K562 (cell line): ENCODE data around the gene MACROD2. TPM values are rescaled to one million over a fixed set of nuclear protein-coding genes. Genes with fewer than 3 reads are reported as not detected.

Experiments used
- ATAC-seq: fragments of 200-7000 bp; cut with Tn5 transposase; 3 replicates; pipeline ENCODE4 v1.9.1; 2020; ENCODE audit warnings: moderate library complexity
- BruUV-seq: library from RNA; stranded (reverse); fragments of 400-500 nt; replicated peaks from 2 replicates; lab custom pipeline; 2021; lab: Mats Ljungman, UMichigan
- CTCF ChIA-PET: fragments of 300-600 bp; formaldehyde crosslinking; extraction: SDS; loops from one replicate; lab custom pipeline; 2021; ENCODE audit warnings: low intra/inter-chr PET ratio; lab: Yijun Ruan, JAX
- POLR2A ChIA-PET: fragments of 300-600, 350-650 bp; sonication (Branson Sonifier 250); formaldehyde crosslinking; extraction: SDS; loops from one replicate; lab custom pipeline; 2021; ENCODE audit warnings: antibody characterized with exemption, inconsistent platforms; lab: Yijun Ruan, JAX
- DNase-seq, 4 experiments: peaks; one replicate each; pipeline versions ENCODE4 v3.0.0 to v3.0.0-alpha.2; 2011 to 2018; ENCODE audit warnings: low spot score in 3 of 4, mixed read lengths in 3 of 4; ENCODE audit errors: extremely low read depth in 1 of 4
- FAIRE-seq: peaks from 2 replicates; lab custom pipeline; 2011; peaks lifted over from hg19 to GRCh38; lab: Jason Lieb, UNC
- H2AFZ ChIP-seq: 2 replicates; pipeline ENCODE4 v1.6.0; 2011; ENCODE audit warnings: low read depth, low read length, control low read depth, inconsistent platforms
- H3K27ac ChIP-seq: fragments of 200-600 bp; 3 replicates; pipeline ENCODE4 v1.8.0; 2011; ENCODE audit warnings: low read depth, mild to moderate bottlenecking, control low read depth, inconsistent platforms, low read length, moderate library complexity, mixed read lengths; ENCODE audit errors: extremely low read depth
- H3K27me3 ChIP-seq, 2 experiments: fragments of 300-600 bp in 1 of 2; 2 replicates in 1 of 2; 3 replicates in 1 of 2; pipeline versions ENCODE4 v1.6.0 to v1.8.0; 2011; ENCODE audit warnings: inconsistent platforms in 2 of 2, low read length in 2 of 2, mild to moderate bottlenecking in 1 of 2, mixed read lengths in 1 of 2, moderate library complexity in 1 of 2; ENCODE audit not compliant: control insufficient read depth in 2 of 2, insufficient read depth in 2 of 2
- H3K36me3 ChIP-seq: fragments of 300-600 bp; 3 replicates; pipeline ENCODE4 v1.8.0; 2011; ENCODE audit warnings: mild to moderate bottlenecking, low read length, inconsistent platforms; ENCODE audit not compliant: control insufficient read depth, insufficient read depth
- H3K4me1 ChIP-seq, 2 experiments: fragments of 200-600 bp in 1 of 2; replicated peaks in 1 of 2; 2 replicates in 1 of 2; 3 replicates in 1 of 2; pipeline versions ENCODE4 v1.5.1 to v1.8.0; 2011; ENCODE audit warnings: inconsistent platforms in 2 of 2, low read length in 2 of 2, mild to moderate bottlenecking in 1 of 2, mixed read lengths in 1 of 2, moderate library complexity in 1 of 2; ENCODE audit not compliant: control insufficient read depth in 2 of 2, insufficient read depth in 2 of 2
- H3K4me2 ChIP-seq: 2 replicates; pipeline ENCODE4 v1.6.1; 2011; ENCODE audit warnings: low read length, control low read depth, inconsistent platforms, mixed read lengths; ENCODE audit not compliant: insufficient read depth
- H3K4me3 ChIP-seq: fragments of 200-600 bp; sonication (generic), shearing (Covaris generic); 2 replicates; pipeline ENCODE4 v1.5.1; 2016; ENCODE audit warnings: control low read depth, inconsistent platforms
- H3K79me2 ChIP-seq: fragments of 200-600 bp; 3 replicates; pipeline ENCODE4 v1.8.0; 2011; ENCODE audit warnings: low read length, inconsistent platforms; ENCODE audit not compliant: control insufficient read depth, insufficient read depth
- H3K9ac ChIP-seq, 2 experiments: 2 replicates each; pipeline versions ENCODE4 v1.6.0 to v1.6.1; 2011; ENCODE audit warnings: low read depth in 2 of 2, low read length in 2 of 2, control low read depth in 1 of 2, inconsistent platforms in 1 of 2, mild to moderate bottlenecking in 1 of 2, mixed read lengths in 1 of 2; ENCODE audit not compliant: insufficient read depth in 1 of 2
- H3K9me1 ChIP-seq: one replicate; pipeline ENCODE4 v1.6.0; 2011; ENCODE audit warnings: inconsistent platforms, mild to moderate bottlenecking, low read length, moderate library complexity; ENCODE audit not compliant: control insufficient read depth, insufficient read depth
- H3K9me3 ChIP-seq: replicated peaks from 2 replicates; pipeline ENCODE4 v1.5.1; 2011; ENCODE audit warnings: low read depth, low read length, inconsistent platforms; ENCODE audit not compliant: control insufficient read depth, insufficient read depth
- H4K20me1 ChIP-seq: replicated peaks from 2 replicates; pipeline ENCODE4 v1.6.1; 2011; ENCODE audit warnings: low read length, inconsistent platforms, mixed read lengths; ENCODE audit not compliant: control insufficient read depth, insufficient read depth
- HDAC3 ChIP-seq: fragments of 450-650 bp; IDR thresholded peaks from 2 replicates; pipeline ENCODE4 v1.6.1; 2018; ENCODE audit warnings: borderline replicate concordance, mild to moderate bottlenecking, moderate library complexity; ENCODE audit not compliant: partially characterized antibody
- MTA1 ChIP-seq: fragments of 450-650 bp; IDR thresholded peaks from 2 replicates; pipeline ENCODE4 v1.6.1; 2017; ENCODE audit warnings: borderline replicate concordance
- SAP30 ChIP-seq: fragments of 200-600 bp; sonication (generic); IDR thresholded peaks from 2 replicates; pipeline ENCODE4 v1.6.1; 2012; ENCODE audit warnings: borderline replicate concordance, low read depth, mild to moderate bottlenecking, moderate library complexity, low read length, control low read depth, inconsistent platforms; ENCODE audit not compliant: insufficient read depth, poor library complexity, severe bottlenecking
- SNIP1 ChIP-seq: fragments of 450-650 bp; IDR thresholded peaks from 2 replicates; pipeline ENCODE4 v1.7.1; 2017; ENCODE audit warnings: low read depth, mild to moderate bottlenecking
- THRAP3 ChIP-seq: fragments of 450-650 bp; IDR thresholded peaks from 2 replicates; pipeline ENCODE4 v1.6.1; 2016; ENCODE audit warnings: mild to moderate bottlenecking, inconsistent platforms, borderline replicate concordance
- ZNF140 ChIP-seq: fragments of 250-450 bp; sonication (Bioruptor Pico); IDR thresholded peaks from 2 replicates; pipeline ENCODE4 v1.8.0; 2021; ENCODE audit warnings: moderate library complexity, mild to moderate bottlenecking, inconsistent platforms
- ZNF384 ChIP-seq: IDR thresholded peaks from 2 replicates; pipeline ENCODE4 v1.6.1; 2012; ENCODE audit warnings: low read depth, low read length, improper control_type of control experiment
- WGBS: fragments of 100-300 bp; shearing (Covaris generic); methylation state at CpG from one replicate; pipeline ENCODE4 v1.1.6; 2016; ENCODE audit warnings: low coverage, mixed read lengths; ENCODE audit not compliant: insufficient coverage; ENCODE audit errors: missing lambda C conversion rate; 5-methylcytosine and 5-hydroxymethylcytosine counted together
- in situ Hi-C: fragments of 300-500 bp; cut with MboI; formaldehyde crosslinking; loops from 4 replicates; pipeline ENCODE4 v1.15.0; 2018; ENCODE audit warnings: inconsistent platforms, mixed read lengths
- intact Hi-C: fragments of 100-400 bp; cut with micrococcal nuclease; formaldehyde crosslinking; loops from 2 replicates; pipeline ENCODE4 v1.14.2; 2022
- polyA plus RNA-seq, 8 experiments: library from polyadenylated mRNA; depleted of rRNA in 4 of 8; stranded (reverse) in 5 of 8; unstranded in 3 of 8; fragments of >200 nt; fragmentation: Nextera tagmentation in 2 of 8; fragmentation: Illumina TruSeq in 1 of 8; extraction: Ambion mirVana in 2 of 8; extraction: Trizol in 1 of 8; gene quantifications; 2 replicates each; pipeline versions ENCODE4 v1.2.1 to v1.2.3, GENCODE V29; 2011 to 2014; ENCODE audit warnings: inconsistent platforms in 1 of 8, missing spikeins in 1 of 8
- total RNA-seq, 7 experiments: library from RNA; depleted of rRNA in 6 of 7; stranded (reverse); fragments of >200 nt in 6 of 7; fragmentation: Illumina TruSeq in 2 of 7; extraction: Trizol in 2 of 7; gene quantifications; 2 replicates each; pipeline versions ENCODE4 v1.2.1 to v1.2.3, GENCODE V29; 2011 to 2021; ENCODE audit warnings: low replicate concordance in 1 of 7
- TF ChIP-seq, protein P1 (sequence below): fragments of 450-650 bp; formaldehyde crosslinking; IDR thresholded peaks from 2 replicates; pipeline ENCODE4 v1.4.0; 2020; ENCODE audit warnings: mild to moderate bottlenecking, mixed read lengths
- TF ChIP-seq, protein P2 (sequence below): fragments of 200-800 bp; sonication (Bioruptor generic); IDR thresholded peaks from 2 replicates; pipeline ENCODE4 v1.6.1; 2017; ENCODE audit warnings: missing genetic modification characterization, missing compliant biosample characterization
- TF ChIP-seq, protein P3 (sequence below): fragments of 200-800 bp; sonication (Bioruptor generic); IDR thresholded peaks from 2 replicates; pipeline ENCODE4 v1.6.1; 2017; ENCODE audit warnings: missing genetic modification characterization, missing compliant biosample characterization

The MACROD2 gene
- total and polyA plus RNA-seq, 9 of the 15 experiments (the other 6 are each of a cell fraction or from before 2014, with no cell fraction given): not detected

GRCh38 chr20:14929388-14929787 lies 934.1 kb downstream of the MACROD2 start (continued):
- no peak for TF ChIP-seq SAP30

- ChIA-PET CTCF (no interaction called here), POLR2A (no interaction called here)
- no peaks in the 10 kb centered on the region for H3K9me1 ChIP-seq
- TF ChIP-seq ZNF140 (CRISPR knock-in tag) (no peak), HDAC3 (no peak)
- no peaks in the 10 kb centered on the region for H3K27me3 ChIP-seq
- in situ Hi-C loops: no loop called here
- H3K4me2 ChIP-seq: no peak overlapping the region
- H3K4me3 ChIP-seq: no peak overlapping the region
- WGBS: 0% methylated on average over 3 of the region's 4 CpGs
- no peak overlapping the region for H3K9ac ChIP-seq
- H3K4me1 ChIP-seq: no peaks in the 10 kb centered on the region
- no peaks in the 10 kb centered on the region for H3K9me3 ChIP-seq
- H3K36me3 ChIP-seq: no peaks in the 10 kb centered on the region
- H4K20me1 ChIP-seq: no peaks in the 10 kb centered on the region
- no peaks in the 10 kb centered on the region for H3K79me2 ChIP-seq
- no peak for ATAC-seq
- BruUV-seq: no TSS peak
- H3K27ac ChIP-seq: no peak overlapping the region
- DNase-seq: no peak
- FAIRE-seq: no peak
- intact Hi-C loops: no loop called here
- no peak overlapping the region for H2AFZ ChIP-seq
Observed at GRCh38 chr20:14932040-14932439, 936.7 kb downstream of the MACROD2 start.

DNA sequence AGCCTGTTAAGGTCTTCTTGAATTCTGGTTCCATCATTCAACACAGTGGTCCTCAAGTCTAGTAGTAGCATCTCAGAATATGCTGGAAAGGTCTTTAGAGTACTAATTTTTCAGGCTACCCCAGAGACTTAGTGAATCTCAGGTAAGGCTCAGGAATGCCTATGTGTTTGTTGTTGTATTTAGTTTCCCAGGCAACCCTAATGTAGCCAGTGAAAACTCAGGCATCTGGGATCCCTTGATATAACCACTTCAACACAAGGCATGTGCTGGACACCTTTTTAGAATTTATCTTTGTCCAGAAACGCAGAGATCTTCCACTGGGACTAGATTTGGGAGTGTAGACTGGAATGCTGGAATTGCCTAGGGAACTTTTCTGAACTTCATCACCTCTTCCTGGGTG lies 940.0 kb downstream of the MACROD2 start:
- Histone ChIP-seq H3K9me3 (no peaks in the 10 kb centered on the region), H3K9ac (no peak overlapping the region), H3K27me3 (no peaks in the 10 kb centered on the region), H3K9me1 (no peaks in the 10 kb centered on the region), H3K4me3 (no peak overlapping the region), H3K36me3 (no peaks in the 10 kb centered on the region), H2AFZ (no peak overlapping the region), H3K79me2 (no peaks in the 10 kb centered on the region), H4K20me1 (no peaks in the 10 kb centered on the region), H3K4me2 (no peak overlapping the region), H3K4me1 (no peaks in the 10 kb centered on the region), H3K27ac (no peak overlapping the region)
- CTCF ChIA-PET: no interaction called here
- DNase-seq: no peak
- no TSS peak for BruUV-seq
- in situ Hi-C loops: no loop called here
- FAIRE-seq: no peak
- POLR2A ChIA-PET: no interaction called here
- intact Hi-C loops: no loop called here
- WGBS: 0% methylated on average over 1 of the region's 1 CpG
- ATAC-seq: no peak
- TF ChIP-seq ZNF384: no peak
- no peak for TF ChIP-seq MTA1
- TF ChIP-seq THRAP3: no peak
- TF ChIP-seq, protein P1, sequence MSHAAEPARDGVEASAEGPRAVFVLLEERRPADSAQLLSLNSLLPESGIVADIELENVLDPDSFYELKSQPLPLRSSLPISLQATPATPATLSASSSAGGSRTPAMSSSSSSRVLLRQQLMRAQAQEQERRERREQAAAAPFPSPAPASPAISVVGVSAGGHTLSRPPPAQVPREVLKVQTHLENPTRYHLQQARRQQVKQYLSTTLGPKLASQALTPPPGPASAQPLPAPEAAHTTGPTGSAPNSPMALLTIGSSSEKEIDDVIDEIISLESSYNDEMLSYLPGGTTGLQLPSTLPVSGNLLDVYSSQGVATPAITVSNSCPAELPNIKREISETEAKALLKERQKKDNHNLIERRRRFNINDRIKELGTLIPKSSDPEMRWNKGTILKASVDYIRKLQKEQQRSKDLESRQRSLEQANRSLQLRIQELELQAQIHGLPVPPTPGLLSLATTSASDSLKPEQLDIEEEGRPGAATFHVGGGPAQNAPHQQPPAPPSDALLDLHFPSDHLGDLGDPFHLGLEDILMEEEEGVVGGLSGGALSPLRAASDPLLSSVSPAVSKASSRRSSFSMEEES: no peak
- TF ChIP-seq, protein P2, sequence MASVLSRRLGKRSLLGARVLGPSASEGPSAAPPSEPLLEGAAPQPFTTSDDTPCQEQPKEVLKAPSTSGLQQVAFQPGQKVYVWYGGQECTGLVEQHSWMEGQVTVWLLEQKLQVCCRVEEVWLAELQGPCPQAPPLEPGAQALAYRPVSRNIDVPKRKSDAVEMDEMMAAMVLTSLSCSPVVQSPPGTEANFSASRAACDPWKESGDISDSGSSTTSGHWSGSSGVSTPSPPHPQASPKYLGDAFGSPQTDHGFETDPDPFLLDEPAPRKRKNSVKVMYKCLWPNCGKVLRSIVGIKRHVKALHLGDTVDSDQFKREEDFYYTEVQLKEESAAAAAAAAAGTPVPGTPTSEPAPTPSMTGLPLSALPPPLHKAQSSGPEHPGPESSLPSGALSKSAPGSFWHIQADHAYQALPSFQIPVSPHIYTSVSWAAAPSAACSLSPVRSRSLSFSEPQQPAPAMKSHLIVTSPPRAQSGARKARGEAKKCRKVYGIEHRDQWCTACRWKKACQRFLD (CRISPR knock-in tag): no peak
- TF ChIP-seq SNIP1: no peak
- TF ChIP-seq, protein P3, sequence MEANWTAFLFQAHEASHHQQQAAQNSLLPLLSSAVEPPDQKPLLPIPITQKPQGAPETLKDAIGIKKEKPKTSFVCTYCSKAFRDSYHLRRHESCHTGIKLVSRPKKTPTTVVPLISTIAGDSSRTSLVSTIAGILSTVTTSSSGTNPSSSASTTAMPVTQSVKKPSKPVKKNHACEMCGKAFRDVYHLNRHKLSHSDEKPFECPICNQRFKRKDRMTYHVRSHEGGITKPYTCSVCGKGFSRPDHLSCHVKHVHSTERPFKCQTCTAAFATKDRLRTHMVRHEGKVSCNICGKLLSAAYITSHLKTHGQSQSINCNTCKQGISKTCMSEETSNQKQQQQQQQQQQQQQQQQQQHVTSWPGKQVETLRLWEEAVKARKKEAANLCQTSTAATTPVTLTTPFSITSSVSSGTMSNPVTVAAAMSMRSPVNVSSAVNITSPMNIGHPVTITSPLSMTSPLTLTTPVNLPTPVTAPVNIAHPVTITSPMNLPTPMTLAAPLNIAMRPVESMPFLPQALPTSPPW: no peak
